Renal cortex interstitium (tissue), 3 donors: ENCODE results near the gene PEMT. TPM values are rescaled to one million over a fixed set of nuclear protein-coding genes. Genes with fewer than 3 reads are reported as not detected.

Experiments
- polyA plus RNA-seq, 3 donors: library from polyadenylated mRNA; unstranded; fragments of 120-200 nt; gene quantifications; one replicate each; pipeline ENCODE4 v1.2.1, GENCODE V29; 2013; ENCODE audit not compliant: insufficient read length in 3 of 3

The PEMT gene
- polyA plus RNA-seq, 3 donors = 29.4 to 35.7 (median 34.4) TPM

Other genes starting within 250 kb of the PEMT start
- gene MED9, start 114.7 kb downstream of the PEMT start, polyA plus RNA-seq = 10 to 100 TPM; 19.4 to 22.4 (median 22.2) TPM
- gene RASD1, start 95.3 kb downstream of the PEMT start, polyA plus RNA-seq = 1 to 10 TPM in 1 of 3 donors, under 1 TPM in 2; 0.59 to 2.6 (median 0.83) TPM
- gene RAI1, start 89.8 kb upstream of the PEMT start, polyA plus RNA-seq = 10 to 100 TPM; 20.1 to 41.1 (median 31.1) TPM
- gene SREBF1, start 245.3 kb upstream of the PEMT start, polyA plus RNA-seq = 10 to 100 TPM; 39.8 to 58.2 (median 45.8) TPM